Measurements from ENCODE around the gene PCNT. TPM values are rescaled to one million over a fixed set of nuclear protein-coding genes. Genes with fewer than 3 reads are reported as not detected.

Gene PCNT
- total and polyA plus RNA-seq, 2 donors (not counting 1 experiment from before 2014, with no cell fraction given), result 20.3 to 58.1 TPM

GRCh38 chr21:46274797-46275390 is 49.1 kb upstream of the PCNT start:
- Histone ChIP-seq H2AFZ (ENCODE audit: insufficient read depth, low read depth, low read length, poor library complexity, severe bottlenecking) (no peak overlapping the region), H3K9me3 (ENCODE audit: control extremely low read depth in 1 of 3, control insufficient read depth in 2 of 3, insufficient read depth in 1 of 3, low read length in 2 of 3) (no peaks in the 10 kb centered on the region), H3K27me3 (replicated peaks in 1 of 4; ENCODE audit: control extremely low read depth in 1 of 4, control insufficient read depth in 3 of 4, insufficient read depth in 4 of 4, low read length in 3 of 4) (no peaks in the 10 kb centered on the region), H3K4me1 (ENCODE audit: control insufficient read depth in 2 of 2, insufficient read depth in 2 of 2, low read length in 2 of 2) (no peaks in the 10 kb centered on the region), H4K20me1 (ENCODE audit: control insufficient read depth, insufficient read depth, low read length, poor library complexity, severe bottlenecking) (peaks cover 20% of the 10 kb centered on the region), H3K79me2 (ENCODE audit: control insufficient read depth, insufficient read depth, low read length) (peaks cover 14% of the 10 kb centered on the region), H3K36me3 (replicated peaks in 1 of 2; ENCODE audit: control extremely low read depth in 1 of 2, control insufficient read depth in 1 of 2, extremely low read depth in 1 of 2, insufficient read depth in 2 of 2, low read length in 1 of 2) (peaks cover 25 to 84% of the 10 kb centered on the region in 2 experiments), H3K27ac (ENCODE audit: low read length in 2 of 2) (no peak overlapping the region), H3K4me2 (replicated peaks; ENCODE audit: low read depth, low read length, poor library complexity, severe bottlenecking) (no peak overlapping the region), H3K9ac (ENCODE audit: low read length) (no peak overlapping the region), H3K4me3 (ENCODE audit: control extremely low read depth in 1 of 5, extremely low read depth in 1 of 5, insufficient read depth in 1 of 5, low read depth in 2 of 5, low read length in 4 of 5) (no peak overlapping the region)
- DNase-seq (no peak), ATAC-seq (ENCODE audit: low read depth) (no peak)
- intact Hi-C loops (cut with micrococcal nuclease), result no loop called here
- Mint-ChIP-seq H3K9me3 (ENCODE audit: insufficient read depth) (no peaks in the 10 kb centered on the region), H3K27me3 (no peaks in the 10 kb centered on the region), H3K4me3 (no peak overlapping the region), H3K4me1 (no peaks in the 10 kb centered on the region), H3K27ac (no peak overlapping the region)
- TF ChIP-seq EZH2 (IDR thresholded peaks at IDR 0.05; ENCODE audit: borderline replicate concordance, insufficient read depth, low read depth, low read length, poor library complexity, severe bottlenecking) (no peak), CTCF (IDR thresholded peaks at IDR 0.05) (no peak)
- WGBS (ENCODE audit: insufficient coverage), result 100% methylated on average over 6 of the region's 11 CpGs
- ChIA-PET POLR2A (no interaction called here), CTCF (no interaction called here)

- CTCF ChIA-PET, result interaction anchor here (1.2 to 3.0 kb wide), 3 partner anchors 41 to 141 kb away, joined by 4 to 17 read pairs (median 5); a partner anchor contains a TSS
- ATAC-seq (ENCODE audit: low read depth) (no peak), DNase-seq (no peak)
- H3K9me3 Mint-ChIP-seq (ENCODE audit: insufficient read depth), result no peaks in the 10 kb centered on the region
- H2AFZ ChIP-seq (ENCODE audit: insufficient read depth, low read depth, low read length, poor library complexity, severe bottlenecking), result no peak overlapping the region
- 57% methylated on average over 13 of the region's 15 CpGs for WGBS (ENCODE audit: insufficient coverage)
- H3K9ac ChIP-seq (ENCODE audit: low read length), result no peak overlapping the region
- H3K27me3 ChIP-seq (replicated peaks in 1 of 4; ENCODE audit: control extremely low read depth in 1 of 4, control insufficient read depth in 3 of 4, insufficient read depth in 4 of 4, low read length in 3 of 4), result no peaks in the 10 kb centered on the region
- H3K27ac Mint-ChIP-seq, result peak overlapping the region; percentile 43
- peaks cover 29 to 43% of the 10 kb centered on the region in 2 donors for H3K4me1 ChIP-seq (ENCODE audit: control insufficient read depth in 2 of 2, insufficient read depth in 2 of 2, low read length in 2 of 2)
- H3K4me2 ChIP-seq (replicated peaks; ENCODE audit: low read depth, low read length, poor library complexity, severe bottlenecking), result peak overlapping the region; percentile 84
- H3K9me3 ChIP-seq (ENCODE audit: control extremely low read depth in 1 of 3, control insufficient read depth in 2 of 3, insufficient read depth in 1 of 3, low read length in 2 of 3), result no peaks in the 10 kb centered on the region
- peaks cover 65% of the 10 kb centered on the region for H3K79me2 ChIP-seq (ENCODE audit: control insufficient read depth, insufficient read depth, low read length)
- peaks cover 57% of the 10 kb centered on the region for H4K20me1 ChIP-seq (ENCODE audit: control insufficient read depth, insufficient read depth, low read length, poor library complexity, severe bottlenecking)
- TF ChIP-seq EZH2 (IDR thresholded peaks at IDR 0.05; ENCODE audit: borderline replicate concordance, insufficient read depth, low read depth, low read length, poor library complexity, severe bottlenecking) (no peak), CTCF (IDR thresholded peaks at IDR 0.05) (no peak)
- intact Hi-C loops (cut with micrococcal nuclease), result no loop called here
- peaks cover 41% of the 10 kb centered on the region for H3K4me1 Mint-ChIP-seq
- H3K36me3 ChIP-seq (replicated peaks in 1 of 2; ENCODE audit: control extremely low read depth in 1 of 2, control insufficient read depth in 1 of 2, extremely low read depth in 1 of 2, insufficient read depth in 2 of 2, low read length in 1 of 2), result peaks cover 0 to 33% of the 10 kb centered on the region in 2 experiments
- H3K4me3 ChIP-seq (ENCODE audit: control extremely low read depth in 1 of 5, extremely low read depth in 1 of 5, insufficient read depth in 1 of 5, low read depth in 2 of 5, low read length in 4 of 5), result no peak overlapping the region
- H3K27ac ChIP-seq (ENCODE audit: low read length in 2 of 2), result no peak overlapping the region
- peak overlapping the region; percentile 44 for H3K4me3 Mint-ChIP-seq
- POLR2A ChIA-PET, result no interaction called here
- no peaks in the 10 kb centered on the region for H3K27me3 Mint-ChIP-seq
Observed at GRCh38 chr21:46284077-46284644, 39.8 kb upstream of the PCNT start.

All from B cell (primary cell).